Eye (tissue), 1 donor: ENCODE measurements around the gene MECP2.
A peak's percentile ranks its signal among the peaks of the same experiment; 100 is the strongest.

Experiments used
- DNase-seq: peaks from one replicate; pipeline ENCODE4 v3.0.0-alpha.2; 2015

The MECP2 gene

DNA sequence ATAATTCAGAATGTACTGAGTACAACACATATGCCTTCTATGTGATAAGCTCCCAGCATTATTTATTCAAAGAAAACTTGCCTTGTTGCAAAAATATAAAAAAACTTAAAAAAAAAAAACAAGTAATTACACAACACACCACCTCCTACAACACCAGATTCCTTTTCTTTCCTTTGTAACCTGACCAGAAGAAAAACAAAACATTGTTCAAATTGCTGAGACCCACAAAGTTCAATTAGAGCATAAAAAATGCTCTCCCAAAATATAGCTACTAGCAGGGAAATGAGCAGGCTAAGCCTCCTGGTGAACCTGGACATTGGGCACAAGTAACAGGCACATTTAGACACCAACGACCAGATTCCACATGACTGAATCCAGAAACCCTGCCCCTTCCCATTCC is 38.3 kb downstream of the MECP2 start:
- DNase-seq: no peak

DNA sequence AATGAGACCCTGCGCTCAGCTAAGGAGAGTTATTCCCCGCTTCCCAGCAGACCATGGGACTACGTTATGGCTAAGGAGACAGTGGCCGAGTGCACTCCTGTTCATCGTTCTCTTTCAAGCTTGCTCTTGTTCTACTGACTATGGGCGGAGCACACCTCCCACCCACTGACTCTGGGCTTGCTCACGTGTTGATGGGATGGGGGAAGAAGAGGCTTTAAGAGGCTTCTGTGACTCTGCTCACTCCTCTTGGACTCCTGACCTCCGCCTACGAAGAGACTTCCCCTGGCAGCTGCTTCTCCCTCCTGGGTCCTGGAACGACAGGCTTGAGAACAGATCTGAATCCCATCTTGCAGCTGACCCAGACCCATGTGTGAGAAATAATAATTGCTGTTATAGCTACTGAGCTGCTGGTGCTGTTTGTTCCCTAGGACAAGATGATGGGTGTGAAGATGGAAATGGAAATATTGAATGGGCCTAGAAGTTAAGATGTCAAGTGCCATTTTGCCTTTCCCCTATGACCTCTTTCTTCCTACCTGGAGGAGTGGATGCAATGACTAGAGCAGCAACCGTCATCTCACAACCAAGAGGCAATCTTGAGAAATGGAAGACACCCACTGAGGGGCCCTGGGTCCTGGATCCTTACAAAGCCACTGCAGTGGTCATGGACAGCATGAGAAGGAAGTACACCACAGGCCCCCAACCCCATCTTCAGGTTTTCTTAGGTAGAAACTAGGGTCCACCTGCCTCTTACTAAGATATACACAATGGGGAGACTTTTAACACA is 39.1 kb downstream of the MECP2 start:
- DNase-seq: no peak

DNA sequence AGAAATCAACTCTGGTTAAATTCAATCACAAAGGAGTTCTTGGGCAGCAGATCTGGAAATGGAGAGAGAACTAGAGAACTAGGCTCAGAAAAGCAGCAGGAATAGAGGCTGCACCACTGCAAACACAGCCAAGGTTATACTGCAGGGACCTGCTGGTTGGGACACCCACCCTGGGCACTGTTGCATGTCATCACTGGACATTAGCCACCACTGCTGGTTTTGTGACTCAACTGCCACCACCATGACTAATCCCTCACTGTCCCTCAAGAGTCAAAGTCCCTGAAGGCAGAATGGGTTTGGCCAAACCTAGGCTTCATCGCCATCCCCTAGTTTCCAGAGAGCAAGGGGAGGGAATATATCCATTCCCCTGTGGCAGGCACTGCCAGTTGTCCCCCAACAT is 39.7 kb downstream of the MECP2 start:
- DNase-seq: no peak

DNA sequence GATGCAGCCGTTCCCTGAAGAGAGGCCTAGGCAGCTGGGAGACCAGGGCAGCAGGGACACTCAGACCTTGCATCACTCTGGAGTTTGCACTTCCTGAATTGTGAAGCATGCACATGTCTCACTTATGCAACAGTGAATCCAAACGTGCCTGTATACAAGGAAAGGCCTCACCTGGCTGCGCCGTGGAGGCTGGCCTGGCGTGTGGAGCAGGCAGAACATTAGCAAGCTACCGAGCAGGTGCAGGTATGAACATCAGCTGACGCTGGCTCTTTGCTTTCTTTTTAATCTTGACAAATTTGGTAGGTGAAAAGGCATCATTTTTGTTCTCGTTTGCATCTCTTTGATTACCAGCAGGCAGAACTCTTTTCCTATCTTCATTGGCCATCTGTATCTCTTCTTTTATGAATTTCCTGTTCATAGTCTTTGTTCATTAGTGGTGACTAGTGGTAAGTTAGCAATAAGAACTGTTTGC is 40.7 kb downstream of the MECP2 start:
- no peak for DNase-seq

DNA sequence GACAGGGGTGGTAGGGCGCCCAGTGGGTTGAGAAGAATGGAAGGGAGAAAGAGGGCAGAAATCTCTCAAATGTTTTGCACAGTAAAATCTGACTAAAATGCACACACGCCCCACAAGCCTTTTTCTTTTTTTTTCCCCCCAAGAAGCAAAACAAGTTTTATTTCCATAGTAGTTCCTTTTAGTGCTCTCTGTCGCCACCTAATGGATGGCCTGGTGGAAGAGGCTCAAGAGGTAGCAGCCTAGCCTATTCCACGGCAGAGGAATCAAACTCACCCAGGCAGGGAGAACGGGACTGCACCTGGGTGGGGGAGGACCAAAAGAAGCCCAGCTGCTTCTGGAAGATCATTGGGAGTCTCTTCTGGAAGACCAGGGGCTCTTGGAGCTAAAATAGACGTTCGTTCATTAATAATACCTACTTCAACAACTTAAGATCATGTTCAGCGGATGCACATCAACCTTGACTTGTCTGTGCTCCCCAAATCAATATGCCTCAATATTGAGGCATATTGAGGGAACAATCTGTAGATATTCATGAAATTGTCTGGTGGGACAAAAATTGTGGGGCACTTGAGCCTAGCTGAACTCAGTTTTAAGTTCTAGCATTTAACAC is 46.2 kb downstream of the MECP2 start:
- peak; percentile 79 for DNase-seq

DNA sequence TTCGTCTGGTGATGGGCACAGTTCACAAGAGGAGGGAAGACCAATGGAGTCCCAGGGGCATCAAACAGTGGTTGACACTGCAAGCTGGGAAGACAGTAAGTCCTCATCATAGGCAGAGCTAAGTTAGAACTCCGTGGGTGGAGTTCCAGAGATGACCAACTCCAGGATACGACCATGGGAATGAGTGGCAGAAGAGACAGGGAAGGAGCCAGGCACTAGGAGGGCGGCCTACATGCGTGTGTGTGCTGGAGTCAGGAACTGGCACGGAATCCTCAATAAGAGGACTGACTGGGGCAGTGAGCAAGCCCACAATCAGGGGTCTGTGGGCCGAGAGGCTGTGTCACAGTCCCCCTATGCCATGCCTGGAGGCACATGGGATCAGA is 47.4 kb downstream of the MECP2 start:
- DNase-seq: no peak

DNA sequence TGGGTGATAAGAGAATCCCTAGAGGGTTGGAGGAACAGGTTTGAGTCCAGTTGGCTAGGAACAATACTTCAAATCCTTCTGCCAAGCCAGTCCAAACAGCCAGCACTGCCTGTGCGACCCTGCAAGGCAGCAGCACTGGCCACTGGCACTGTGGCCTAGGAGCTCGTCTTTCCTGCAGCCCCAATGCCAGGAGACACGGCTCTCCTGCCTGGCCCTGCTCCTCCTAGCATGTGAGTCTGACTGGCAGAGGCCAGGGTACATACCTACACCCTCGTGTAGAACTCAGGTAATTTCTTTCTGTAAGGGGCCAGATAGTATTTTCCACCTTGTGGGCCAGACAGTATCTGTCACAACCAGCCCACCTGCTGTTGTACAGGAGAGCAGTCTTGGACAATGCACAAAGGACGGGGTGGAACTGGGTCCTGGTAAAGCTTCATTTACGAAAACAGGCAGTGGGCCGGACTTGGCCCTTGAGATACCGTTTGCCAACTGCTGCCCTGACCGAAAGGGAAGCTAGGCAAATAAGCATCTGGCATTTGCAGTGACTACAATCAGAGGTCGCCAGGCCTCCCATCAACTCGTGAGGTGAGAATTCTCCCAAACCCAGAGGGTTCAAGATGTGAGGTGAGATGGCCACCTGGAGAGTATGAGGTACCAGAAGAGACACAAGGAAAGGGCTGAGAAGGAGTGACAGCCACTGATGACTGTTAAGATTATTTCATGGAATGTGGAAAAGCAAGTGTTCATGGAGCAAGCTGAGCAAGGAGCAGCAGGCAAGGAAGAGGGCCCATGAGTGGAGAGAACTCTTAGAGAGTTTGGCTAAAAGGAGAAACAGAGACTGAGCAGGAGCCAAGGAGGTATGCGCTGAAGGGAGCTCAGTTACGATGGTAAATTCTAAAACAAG is 48.1 kb downstream of the MECP2 start:
- no peak for DNase-seq

DNA sequence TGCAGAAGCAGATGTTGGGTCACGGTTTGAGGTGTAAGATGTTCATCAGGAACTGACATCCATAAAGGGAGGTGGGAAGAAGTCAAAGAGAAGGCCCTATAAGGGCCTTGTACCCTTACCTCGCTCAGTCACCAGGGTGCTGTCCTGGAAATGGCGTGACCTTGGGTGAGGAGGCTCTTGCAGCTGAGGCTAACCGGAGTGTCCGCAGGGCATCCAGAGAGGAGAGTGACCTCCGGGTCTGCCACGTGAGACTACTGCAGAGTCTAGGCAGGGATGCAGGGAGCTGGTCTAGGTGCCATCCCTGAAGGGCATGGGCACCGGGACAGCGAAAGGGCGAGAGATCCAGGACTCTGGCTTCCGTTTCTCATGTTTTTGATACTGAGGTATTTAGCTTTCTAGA is 49.1 kb downstream of the MECP2 start:
- no peak for DNase-seq

DNA sequence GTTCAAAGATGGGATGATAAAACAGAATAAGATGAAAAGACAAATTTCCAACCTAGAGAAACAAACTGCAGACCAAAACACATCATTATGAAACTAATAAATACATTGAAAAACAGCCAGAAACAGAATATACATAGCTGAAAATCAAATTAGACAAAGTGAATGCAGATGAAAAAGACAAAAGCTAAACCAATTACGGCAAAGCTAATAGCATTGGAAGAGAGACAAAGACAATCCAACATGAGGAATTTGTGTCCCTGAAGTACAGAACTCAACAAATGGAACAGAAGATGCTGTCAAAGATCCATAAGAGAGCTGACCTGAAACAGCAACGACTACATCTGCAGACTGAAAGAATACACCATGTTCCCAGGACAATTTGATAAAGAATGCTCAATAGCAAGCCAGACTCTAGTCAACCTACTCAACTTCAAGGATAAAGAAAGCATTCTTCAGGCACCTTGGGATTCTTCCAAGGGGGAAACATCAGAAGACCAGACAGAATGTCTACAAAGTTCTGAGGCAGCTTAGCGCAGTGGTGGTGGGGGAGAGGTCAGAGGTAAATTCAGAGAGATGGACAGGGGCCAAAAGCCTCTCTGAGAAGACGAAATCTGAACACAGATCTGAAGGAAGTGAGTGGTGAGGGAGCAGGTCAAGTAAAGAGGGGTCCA is 50.4 kb downstream of the MECP2 start:
- DNase-seq: peak; percentile 24

DNA sequence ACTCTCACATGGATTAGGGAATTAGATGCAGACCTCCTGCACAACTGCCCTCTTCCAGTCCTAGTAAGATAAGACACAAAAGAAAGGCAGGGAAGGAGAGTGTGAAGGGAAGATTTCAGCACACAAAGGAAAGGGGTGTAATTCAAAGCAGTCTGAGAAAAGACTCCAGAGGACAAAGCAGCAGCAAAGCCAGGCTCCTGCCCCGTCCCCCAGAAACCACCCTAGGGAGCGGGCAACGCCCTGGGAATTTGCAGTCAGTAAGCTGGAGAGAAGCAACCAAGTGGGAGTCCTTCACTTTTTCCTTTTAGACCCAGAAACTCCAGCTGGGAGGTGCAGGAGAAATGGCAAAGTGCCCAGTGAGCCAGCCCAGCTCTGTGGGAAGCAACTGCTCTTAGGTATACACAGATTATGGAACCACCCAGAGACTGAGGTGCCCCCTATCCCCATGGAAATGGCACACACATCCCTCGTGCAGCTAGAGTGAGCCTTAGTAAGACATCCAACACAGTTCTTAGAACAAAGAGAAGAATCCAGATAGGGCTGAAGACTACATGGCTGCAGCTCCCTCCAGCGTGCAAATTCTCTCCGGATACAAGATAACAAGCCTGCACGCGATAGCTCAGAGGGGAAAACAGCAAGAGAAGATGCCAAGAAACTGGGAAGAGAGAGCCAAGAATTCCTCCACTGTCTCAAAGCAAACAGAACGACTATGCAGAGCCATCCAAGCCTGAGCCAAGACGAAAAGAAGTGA is 51.3 kb downstream of the MECP2 start:
- DNase-seq: peak; percentile 68

DNA sequence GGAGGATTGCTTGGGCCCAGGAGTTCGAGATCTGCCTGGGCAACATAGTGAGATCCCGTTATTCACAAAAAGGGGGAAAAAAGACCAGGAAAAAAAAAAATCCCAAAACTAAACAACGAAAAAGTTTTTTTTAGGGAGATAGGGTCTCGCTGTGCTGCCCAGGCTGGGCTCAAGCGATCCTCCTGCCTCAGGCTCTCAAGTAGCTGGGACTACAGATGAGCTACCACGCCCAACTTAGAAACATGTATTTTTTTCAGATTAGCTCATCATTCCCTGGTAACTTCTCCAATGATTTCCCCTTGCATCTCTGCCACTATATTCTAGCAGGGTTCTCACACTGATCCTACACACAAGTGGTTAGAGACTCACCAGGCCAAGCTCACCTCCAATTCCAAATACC is 53.4 kb downstream of the MECP2 start:
- no peak for DNase-seq

DNA sequence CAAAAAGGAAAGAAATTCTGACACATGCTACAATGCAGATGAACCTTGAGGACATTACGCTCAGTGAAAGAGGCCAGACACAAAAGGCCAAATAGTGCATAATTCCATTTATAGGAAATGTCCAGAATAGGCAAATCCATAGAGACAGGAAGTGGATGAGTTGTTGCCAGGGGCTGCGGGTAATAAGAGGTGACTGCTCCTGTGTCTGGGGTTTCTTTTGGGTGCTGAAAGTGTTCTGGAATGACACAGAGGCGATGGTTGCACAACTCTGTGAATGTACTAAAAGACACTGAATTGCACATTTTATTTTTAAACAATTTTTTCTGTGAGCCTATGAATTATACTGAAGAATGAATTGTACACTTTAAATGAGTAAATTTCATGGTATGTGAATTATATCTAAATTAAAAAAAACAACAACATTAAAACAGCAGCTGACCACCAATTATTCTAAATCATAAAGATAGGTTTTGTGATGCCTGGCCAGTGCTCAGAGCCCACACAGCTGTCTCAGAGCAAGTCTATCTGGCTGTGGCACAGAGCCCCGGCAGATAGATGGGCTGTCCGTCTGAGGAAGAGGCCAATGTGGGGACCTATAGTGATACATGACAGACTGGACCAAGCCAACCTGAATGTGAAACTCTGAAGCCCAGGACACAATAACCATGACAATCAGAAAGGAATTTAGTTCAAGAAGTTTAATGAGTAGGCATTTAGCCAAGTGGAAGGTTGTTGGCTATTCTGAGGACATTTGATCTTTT is 54.3 kb downstream of the MECP2 start:
- no peak for DNase-seq

DNA sequence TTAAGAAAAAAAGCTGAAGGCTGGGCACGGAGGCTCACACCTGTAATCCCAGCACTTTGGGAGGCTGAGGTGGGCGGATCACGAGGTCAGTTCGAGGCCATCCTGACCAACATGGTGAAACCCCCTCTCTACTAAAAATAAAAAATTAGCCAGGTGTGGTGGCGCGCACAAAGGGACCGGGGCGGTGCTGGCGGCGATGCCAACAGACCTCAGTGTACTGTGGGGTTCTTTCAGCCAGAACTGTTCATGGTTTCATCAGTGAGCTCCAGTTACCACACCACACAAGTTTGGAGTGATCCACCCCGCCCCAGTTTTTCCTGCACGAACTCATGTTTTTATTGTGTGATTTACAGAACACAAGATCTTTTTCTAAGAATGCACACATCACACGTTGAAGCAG is 56.7 kb downstream of the MECP2 start:
- DNase-seq: no peak

DNA sequence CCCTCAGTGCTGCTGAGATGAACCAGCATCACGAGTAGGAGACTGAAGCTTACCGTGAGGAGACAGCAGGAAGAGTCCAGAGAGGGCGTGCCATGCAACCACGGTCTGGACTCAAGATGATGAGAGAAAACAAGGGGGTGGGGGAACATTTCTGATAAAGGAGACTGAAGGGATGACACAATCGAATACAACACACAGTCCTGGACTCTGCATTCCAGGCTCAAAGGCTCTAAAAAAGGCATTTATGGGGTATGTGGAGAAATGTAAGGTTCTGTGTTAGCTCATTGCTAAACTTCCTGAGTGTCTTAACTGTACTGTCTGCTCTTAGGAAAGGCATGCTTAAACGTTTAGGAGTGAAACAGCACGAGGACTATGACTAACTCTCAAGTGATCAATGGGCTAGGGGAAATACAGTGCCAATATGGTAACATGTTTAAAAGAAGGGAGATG is 57.2 kb downstream of the MECP2 start:
- DNase-seq: no peak

DNA sequence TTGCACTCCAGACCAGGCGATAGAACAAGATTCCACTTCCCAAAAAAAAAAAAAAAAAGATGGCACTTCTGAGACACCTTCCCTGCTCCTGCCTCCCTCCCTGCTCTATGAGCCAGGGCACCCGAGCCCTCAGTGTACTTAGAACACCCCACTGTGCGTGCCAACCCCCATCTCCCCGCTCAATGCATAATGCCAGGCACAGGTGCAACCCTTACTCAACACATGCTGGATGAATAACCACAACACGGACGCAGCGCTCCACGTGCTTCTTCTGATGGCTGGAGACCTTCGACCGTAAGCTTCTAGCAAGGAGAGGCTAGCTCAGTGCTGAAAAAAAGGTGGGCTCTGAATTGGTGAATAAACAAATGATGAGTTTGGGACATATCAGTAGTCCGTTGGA is 57.9 kb downstream of the MECP2 start:
- DNase-seq: no peak

DNA sequence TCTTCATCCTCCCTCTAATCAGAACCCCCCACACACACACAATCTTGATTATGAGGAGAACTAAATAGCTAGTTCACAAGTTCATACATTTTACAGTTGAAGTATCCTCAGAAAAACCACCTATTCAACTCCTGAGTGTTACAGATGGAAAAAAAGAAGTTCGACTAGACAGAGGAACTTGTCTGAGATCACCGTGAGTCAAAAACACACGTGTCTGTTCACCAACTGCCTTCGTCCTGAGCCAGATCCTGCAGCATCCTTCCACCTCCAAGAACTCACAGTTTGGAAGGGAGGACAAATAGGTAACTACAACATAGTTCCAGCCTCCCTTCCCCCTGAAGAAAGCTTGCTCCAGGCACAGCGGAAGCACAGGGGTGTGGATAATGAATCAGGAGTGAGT is 58.9 kb downstream of the MECP2 start:
- DNase-seq: no peak

DNA sequence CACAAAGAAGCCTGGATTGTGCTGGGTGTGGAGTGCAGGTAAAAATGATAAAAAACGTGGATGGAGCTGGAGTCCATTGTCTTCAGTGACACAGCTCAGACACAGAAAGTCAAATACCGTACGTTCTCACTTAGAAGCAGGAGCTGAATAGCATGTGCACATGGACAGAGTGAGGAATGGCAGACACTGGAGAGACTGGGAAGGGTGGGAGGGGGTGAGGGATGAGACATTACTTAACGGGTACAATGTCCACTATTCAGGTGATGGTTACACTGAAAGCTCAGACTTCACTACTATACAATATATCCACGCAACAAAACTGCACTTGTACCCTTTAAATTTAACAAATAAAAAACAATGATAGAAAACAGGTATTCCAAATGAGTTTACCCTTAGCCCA is 59.8 kb downstream of the MECP2 start:
- DNase-seq: no peak

DNA sequence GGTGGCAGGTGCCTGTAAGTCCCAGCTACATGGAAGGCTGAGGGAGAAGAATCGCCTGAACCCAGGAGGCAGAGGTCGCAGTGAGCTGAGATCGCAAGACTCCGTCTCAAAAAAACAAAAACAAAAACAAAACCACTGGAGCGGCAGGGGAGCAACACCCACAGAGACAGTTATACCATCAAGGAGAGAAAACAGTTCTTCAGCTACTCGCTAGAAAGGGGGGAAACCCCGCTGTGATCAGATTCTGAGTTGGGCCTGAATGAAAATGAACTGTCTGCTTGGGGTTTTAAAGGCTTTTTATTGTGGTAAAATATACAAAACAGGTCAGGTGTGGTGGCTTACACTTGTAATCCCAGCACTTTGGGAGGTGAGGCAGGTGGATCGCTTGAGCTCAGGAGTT is 61.0 kb downstream of the MECP2 start:
- DNase-seq: no peak

DNA sequence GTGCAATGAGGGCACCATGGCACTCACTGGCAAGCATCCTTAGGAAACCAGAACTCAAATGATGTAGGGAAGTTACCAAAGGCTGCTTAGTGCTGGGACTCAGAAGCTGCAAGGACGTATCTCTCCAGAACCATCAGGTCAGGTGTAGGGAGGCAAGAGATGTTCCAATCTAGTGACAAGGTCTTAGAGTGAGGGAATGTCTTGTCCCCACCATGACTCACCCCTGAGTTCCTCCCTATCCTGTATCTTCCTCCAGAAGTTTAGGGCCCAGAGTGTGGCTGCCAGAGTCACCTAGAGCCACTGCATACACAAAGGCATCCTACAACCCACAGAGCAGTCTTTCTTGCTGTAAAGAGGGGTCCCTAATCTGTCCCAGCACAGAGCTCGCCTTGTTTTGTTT is 63.7 kb downstream of the MECP2 start:
- DNase-seq: no peak

DNA sequence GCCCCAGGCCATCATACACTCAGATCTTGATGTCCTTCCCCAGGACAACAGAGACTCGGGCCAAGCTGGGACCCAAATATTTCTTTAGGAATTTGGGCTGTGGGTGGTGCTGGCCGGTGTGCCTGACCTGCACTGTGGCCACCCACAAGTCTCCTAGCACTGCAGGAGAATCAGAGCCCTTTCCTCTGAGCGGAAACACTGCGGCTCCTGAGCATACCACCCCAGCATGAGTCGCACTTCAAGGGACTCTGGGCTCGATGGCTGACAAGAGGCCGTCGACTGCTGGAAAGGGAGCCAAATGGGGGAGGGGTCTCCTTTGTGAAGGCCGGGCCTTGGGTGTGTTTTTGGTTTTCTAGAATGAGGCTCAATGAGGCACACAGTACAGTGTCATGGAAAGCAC is 64.9 kb downstream of the MECP2 start:
- no peak for DNase-seq

DNA sequence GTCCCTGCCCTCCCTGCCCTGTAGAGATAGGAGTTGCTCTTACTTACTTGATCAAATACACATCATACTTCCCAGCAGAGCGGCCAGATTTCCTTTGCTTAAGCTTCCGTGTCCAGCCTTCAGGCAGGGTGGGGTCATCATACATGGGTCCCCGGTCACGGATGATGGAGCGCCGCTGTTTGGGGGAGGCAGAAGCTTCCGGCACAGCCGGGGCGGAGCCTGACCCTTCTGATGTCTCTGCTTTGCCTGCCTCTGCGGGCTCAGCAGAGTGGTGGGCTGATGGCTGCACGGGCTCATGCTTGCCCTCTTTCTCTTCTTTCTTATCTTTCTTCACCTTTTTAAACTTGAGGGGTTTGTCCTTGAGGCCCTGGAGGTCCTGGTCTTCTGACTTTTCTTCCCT is 65.4 kb downstream of the MECP2 start:
- DNase-seq: no peak
